ENCODE measurements around the gene PLOD2. TPM values are rescaled to one million over a fixed set of nuclear protein-coding genes. Genes with fewer than 3 reads are reported as not detected.

PLOD2 gene
- total RNA-seq, 4 donors from 2014 or later, result 17.2 to 27.6 (median 19.5) TPM

DNA sequence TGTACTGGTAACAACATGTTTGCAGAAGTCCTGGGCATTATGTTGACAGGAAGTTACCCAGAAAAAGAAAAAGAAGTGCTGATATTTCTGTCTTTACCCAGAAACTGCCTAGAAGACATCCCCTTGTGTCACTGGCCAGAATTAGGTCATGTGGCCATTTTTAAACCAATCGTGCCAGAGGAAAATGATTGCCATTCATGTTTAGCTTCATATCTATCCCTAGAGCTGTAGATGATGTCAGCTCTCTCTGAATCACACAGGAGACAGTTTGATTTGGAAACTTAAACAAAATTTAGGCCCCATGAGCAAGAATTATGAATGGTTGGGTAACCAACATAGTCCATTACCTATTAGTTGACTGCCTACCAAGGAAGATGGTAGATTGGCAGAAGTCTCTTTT is 8.9 kb upstream of the PLOD2 start:
- no peak overlapping the region for H3K4me3 ChIP-seq
- TF ChIP-seq, protein P1, sequence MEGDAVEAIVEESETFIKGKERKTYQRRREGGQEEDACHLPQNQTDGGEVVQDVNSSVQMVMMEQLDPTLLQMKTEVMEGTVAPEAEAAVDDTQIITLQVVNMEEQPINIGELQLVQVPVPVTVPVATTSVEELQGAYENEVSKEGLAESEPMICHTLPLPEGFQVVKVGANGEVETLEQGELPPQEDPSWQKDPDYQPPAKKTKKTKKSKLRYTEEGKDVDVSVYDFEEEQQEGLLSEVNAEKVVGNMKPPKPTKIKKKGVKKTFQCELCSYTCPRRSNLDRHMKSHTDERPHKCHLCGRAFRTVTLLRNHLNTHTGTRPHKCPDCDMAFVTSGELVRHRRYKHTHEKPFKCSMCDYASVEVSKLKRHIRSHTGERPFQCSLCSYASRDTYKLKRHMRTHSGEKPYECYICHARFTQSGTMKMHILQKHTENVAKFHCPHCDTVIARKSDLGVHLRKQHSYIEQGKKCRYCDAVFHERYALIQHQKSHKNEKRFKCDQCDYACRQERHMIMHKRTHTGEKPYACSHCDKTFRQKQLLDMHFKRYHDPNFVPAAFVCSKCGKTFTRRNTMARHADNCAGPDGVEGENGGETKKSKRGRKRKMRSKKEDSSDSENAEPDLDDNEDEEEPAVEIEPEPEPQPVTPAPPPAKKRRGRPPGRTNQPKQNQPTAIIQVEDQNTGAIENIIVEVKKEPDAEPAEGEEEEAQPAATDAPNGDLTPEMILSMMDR (IDR thresholded peaks at IDR 0.05), result no peak
- TF ChIP-seq EP300 (IDR thresholded peaks at IDR 0.05) (no peak), POLR2A (IDR thresholded peaks at IDR 0.05) (no peak)
- DNase-seq (ENCODE audit: low spot score in 2 of 2), result no peak
- peaks cover 0 to 13% (median 0%) of the 10 kb centered on the region in 3 donors for H3K36me3 ChIP-seq
- H3K27ac ChIP-seq, result no peak overlapping the region
- H3K9me3 ChIP-seq, result no peaks in the 10 kb centered on the region
- WGBS, 2 donors, result 84 to 88% methylated on average over 1 of the region's 1 CpG
- H3K4me1 ChIP-seq, result peaks cover 0 to 17% (median 0%) of the 10 kb centered on the region in 4 donors
- no peaks in the 10 kb centered on the region for H3K27me3 ChIP-seq

DNA sequence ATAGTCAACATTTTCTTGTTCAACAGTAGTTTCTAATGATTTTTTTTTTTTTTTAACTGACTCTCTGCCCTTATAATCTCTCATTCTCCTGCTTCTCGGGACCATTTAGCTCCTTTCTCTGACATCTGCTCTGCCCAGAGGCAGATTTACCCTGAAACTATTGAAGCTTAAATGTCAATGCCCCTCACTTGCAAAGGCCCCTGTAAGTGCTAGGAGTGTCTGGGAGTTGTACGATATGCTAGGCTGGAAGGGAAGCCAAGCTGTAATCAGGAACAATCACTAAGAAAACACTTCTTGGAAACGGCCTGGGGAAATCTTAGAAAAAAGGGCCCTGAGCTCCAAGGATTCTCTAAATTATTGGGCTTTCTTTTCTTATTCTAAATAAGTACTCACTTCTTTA is 5.8 kb upstream of the PLOD2 start:
- Histone ChIP-seq H3K27ac (peak overlapping the region in 2 of 4 donors; percentile 34 to 60), H3K4me3 (no peak overlapping the region), H3K9me3 (no peaks in the 10 kb centered on the region), H3K36me3 (peaks cover 0 to 4% (median 0%) of the 10 kb centered on the region in 3 donors), H3K27me3 (no peaks in the 10 kb centered on the region), H3K4me1 (peaks cover 0 to 26% (median 2%) of the 10 kb centered on the region in 4 donors)
- TF ChIP-seq POLR2A (IDR thresholded peaks at IDR 0.05) (no peak), EP300 (IDR thresholded peaks at IDR 0.05) (no peak)
- TF ChIP-seq, protein P1 (IDR thresholded peaks at IDR 0.05), result no peak
- no peak for DNase-seq (ENCODE audit: low spot score in 2 of 2)
- 45 to 51% methylated on average over 3 of the region's 3 CpGs for WGBS, 2 donors

DNA sequence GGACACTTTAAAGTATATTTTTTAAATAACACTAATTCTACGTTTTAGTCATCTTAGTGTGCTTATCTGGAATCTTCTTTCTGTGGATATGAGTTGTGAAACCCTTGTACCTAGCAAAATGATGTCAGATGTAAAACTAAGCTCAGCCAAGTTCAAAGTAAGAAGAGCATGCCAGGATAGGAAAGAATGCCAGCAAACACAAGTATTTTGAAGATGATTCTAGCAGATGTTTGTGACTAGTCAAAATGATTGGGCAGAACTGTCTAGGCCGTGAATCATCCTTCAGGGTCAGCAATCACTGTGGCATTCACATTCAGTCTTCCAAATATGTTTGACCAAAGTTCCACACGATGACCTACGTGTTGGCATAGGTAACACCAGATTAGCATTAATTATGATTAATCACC is 5.4 kb upstream of the PLOD2 start:
- no peaks in the 10 kb centered on the region for H3K9me3 ChIP-seq
- peak in 1 of 2 donors; percentile 57 for TF ChIP-seq EP300 (IDR thresholded peaks at IDR 0.05)
- TF ChIP-seq, protein P1 (IDR thresholded peaks at IDR 0.05), result no peak
- peak overlapping the region in 2 of 4 donors; percentile 38 to 60 for H3K27ac ChIP-seq
- H3K4me3 ChIP-seq, result no peak overlapping the region
- H3K27me3 ChIP-seq, result no peaks in the 10 kb centered on the region
- 74 to 77% methylated on average over 4 of the region's 4 CpGs for WGBS, 2 donors
- H3K36me3 ChIP-seq, result peaks cover 0 to 4% (median 0%) of the 10 kb centered on the region in 3 donors
- H3K4me1 ChIP-seq, result peaks cover 0 to 26% (median 2%) of the 10 kb centered on the region in 4 donors
- peak in 1 of 2 donors; percentile 73 for DNase-seq (ENCODE audit: low spot score in 2 of 2)

DNA sequence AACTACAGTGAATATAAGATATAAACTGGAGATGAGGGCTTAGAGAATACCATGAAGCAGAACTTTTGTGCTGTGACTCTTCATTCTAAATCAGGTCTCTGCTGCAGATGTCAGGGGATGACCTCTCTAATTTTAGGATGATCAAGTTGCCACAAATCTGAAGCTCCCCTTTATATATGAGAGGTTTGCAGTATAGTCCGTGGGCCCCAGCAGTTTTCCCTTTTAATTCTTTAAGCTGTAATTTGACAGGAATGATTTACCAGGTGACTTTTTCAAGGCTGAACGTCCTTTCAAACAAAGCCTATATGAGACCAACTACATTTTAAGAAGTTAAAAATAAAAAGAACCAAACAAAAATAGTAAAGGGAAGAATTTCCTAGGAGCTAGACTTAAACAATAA is 4.9 kb upstream of the PLOD2 start:
- Histone ChIP-seq H3K9me3 (no peaks in the 10 kb centered on the region), H3K4me3 (no peak overlapping the region), H3K27ac (peak overlapping the region in 2 of 4 donors; percentile 38 to 60), H3K36me3 (peaks cover 0 to 4% (median 0%) of the 10 kb centered on the region in 3 donors), H3K27me3 (no peaks in the 10 kb centered on the region), H3K4me1 (peaks cover 0 to 26% (median 2%) of the 10 kb centered on the region in 4 donors)
- TF ChIP-seq POLR2A (IDR thresholded peaks at IDR 0.05), result no peak
- TF ChIP-seq EP300 (IDR thresholded peaks at IDR 0.05), result no peak
- WGBS, 2 donors, result 60 to 67% methylated on average over 2 of the region's 2 CpGs
- no peak for DNase-seq (ENCODE audit: low spot score in 2 of 2)

DNA sequence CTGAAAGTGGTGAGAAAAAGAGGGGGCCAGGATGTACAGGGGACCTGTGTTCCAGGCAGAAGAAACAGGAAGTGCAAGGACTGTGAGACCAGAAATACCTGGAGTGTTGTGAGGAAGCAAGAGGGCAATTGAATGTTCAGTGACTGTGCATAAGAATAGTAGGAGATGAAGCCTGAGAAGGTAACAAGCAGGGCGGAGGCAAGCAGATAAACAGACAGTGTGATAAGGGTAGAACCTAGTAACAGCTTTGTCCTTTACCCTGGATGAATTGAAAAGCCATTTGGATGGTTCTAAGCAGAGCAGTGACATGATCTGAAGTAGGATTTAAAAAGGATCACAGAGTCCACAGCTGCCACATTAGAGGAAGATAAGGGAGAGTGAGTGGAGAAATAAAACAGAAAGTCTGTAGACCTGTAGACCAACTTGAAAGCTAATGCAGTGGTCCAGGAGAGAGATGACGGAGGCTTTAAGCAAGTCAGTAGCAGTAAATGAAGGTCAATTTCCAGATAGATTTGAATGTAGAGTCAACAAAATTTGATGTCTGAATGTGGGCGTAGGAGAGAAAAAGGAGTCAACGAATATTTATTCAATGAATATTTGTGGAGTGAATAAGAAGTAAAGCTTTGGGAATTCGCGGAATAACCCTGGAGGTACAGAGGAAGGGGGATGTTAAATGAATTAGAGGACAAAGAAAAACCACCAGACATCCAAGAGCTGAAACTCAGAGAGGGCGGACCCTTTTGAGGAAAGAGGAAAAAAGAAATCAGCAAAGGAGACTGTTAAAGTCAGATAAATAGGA is 4.2 kb upstream of the PLOD2 start:
- TF ChIP-seq POLR2A (IDR thresholded peaks at IDR 0.05) (no peak), EP300 (IDR thresholded peaks at IDR 0.05) (no peak)
- TF ChIP-seq, protein P1 (IDR thresholded peaks at IDR 0.05), result no peak
- Histone ChIP-seq H3K4me3 (no peak overlapping the region), H3K36me3 (no peaks in the 10 kb centered on the region), H3K9me3 (no peaks in the 10 kb centered on the region), H3K4me1 (peaks cover 0 to 26% (median 2%) of the 10 kb centered on the region in 4 donors), H3K27me3 (no peaks in the 10 kb centered on the region), H3K27ac (peak overlapping the region in 2 of 4 donors; percentile 38 to 60)
- DNase-seq (ENCODE audit: low spot score in 2 of 2), result no peak
- 74 to 76% methylated on average over 7 of the region's 7 CpGs for WGBS, 2 donors

Data from tibial nerve (tissue), 4 donors.